Stimulated activated CD4-positive, alpha-beta T cell treated with anti-CD3 and anti-CD28 coated beads, Interleukin-15, amount 100 ng/mL, for 1 hour (primary cell): ENCODE data around the gene ZNF20.
A peak's percentile ranks its signal among the peaks of the same experiment; 100 is the strongest.

Experiments used
- DNase-seq, 2 donors: peaks; one replicate each; pipeline ENCODE4 v3.0.0-alpha.2; 2020; ENCODE audit warnings: low read depth in 1 of 2, low spot score in 1 of 2

The ZNF20 gene

DNA sequence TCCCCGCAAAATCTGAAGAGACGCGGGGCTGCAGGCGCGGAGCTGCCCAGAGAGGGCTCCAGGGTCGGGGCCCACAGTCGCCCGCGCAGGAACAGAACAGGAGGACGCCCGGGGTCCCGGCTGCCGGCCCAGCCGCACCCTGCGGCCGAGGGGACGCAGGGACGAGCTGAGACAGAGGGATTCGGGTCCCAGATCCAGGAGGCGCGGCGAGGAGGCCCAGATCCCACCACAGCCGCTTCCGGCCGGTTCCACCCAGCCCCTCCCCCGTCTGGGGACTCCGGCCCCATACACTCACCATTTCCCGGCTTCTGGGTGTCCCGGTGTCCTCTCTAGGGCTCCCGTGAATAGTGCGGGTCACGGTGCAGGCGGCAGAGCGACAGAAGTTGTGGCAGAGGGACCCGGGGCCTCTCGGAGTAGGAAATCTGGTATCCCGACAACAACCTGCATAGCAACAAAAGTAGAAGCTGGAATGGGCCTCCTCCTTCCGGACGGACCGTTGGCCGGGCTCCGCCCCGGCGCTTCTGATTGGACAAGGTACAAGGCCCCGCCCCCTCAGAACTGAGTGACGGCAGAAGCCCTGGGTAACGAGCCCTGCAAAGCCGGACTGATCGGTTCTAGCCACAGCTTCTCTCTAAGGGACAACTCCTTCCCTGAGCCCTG is at the start of gene ZNF20:
Gene ZNF20, minus strand, starts transcription at position 466 of the 660 bp plus-strand sequence. Its CDS starts 168 bp downstream, at position 298.
- peak; percentile 74 to 84 for DNase-seq

DNA sequence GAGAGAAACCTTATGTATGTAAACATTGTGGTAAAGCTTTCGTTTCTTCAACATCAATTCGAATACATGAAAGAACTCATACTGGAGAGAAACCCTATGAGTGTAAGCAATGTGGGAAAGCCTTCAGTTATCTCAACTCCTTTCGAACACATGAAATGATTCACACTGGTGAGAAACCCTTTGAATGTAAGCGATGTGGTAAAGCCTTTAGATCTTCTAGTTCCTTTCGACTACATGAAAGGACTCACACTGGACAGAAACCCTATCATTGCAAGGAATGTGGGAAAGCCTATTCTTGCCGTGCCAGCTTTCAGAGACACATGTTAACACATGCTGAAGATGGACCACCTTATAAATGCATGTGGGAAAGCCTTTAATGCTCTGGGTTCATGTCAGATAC is 47.5 kb upstream of the ZNF20 start:
- no peak for DNase-seq

DNA sequence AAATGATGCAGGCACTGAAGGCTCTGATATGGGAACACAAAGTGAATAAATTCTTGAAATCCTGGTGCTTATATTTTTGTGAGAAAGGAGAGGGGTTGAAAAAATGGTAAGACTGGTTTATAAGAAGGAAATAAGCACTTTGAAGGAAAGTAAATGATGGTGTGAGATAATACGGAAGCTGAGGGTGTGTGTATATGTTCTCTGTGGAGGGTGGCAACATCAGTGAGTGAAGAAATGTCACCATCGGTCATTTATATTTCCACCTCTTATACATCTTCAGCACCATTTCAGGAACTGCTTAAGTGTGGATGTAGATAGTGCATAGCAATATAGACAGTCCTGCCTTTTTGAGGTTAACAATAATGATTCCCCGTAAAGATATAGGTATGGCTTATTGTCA is 40.2 kb upstream of the ZNF20 start:
- no peak for DNase-seq

- DNase-seq, result no peak
Measured at GRCh38 chr19:12166626-12167025, 26.5 kb upstream of the ZNF20 start.

GRCh38 chr19:12163826-12164225 is 23.7 kb upstream of the ZNF20 start:
- DNase-seq, result no peak

DNA sequence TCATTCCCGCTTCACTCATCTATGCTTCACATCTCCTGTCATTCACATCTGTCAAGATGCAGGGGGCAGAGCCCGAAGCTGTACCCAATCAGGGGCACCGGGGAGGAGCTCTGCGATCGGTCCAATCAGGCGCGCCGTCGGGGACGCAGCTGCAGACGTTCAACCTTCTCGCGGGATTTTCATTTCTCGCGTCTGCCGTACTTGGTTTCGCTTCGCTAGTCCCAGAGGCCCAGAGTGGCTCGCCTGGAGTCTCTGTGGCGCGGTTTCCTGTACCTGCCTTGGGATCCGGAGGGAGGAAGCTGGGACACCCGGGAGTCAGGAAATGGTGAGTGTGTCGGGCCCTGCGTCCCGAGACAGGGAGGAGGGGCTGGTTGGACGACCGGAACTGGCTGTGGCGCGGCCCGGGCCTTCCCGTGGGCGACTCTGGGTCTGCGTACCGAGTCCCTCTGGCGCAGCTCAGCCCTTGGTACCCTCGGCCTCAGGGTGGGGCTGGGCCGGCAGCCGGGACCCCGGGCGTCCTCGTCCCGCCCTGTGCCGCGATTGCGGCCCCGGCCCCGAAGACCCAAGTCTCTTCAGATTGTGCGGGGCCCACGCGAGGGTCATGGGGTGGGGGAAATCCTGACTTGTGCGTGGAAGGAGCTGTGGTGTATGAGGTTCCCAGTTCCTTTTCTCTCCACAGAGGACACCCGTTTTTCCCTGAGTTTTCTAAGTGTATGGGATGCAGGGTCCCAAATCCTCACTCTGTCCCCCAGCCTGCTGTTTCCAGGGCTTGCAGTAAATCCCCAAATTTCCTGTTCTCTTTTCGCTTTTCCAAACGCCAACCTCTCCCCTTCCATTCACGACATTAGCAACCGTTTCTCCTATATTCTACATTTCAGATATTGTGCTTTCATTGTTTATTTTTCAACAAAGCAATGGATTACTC is 23.0 kb upstream of the ZNF20 start, which contains the start of gene ZNF136:
Gene ZNF136, plus strand, starts transcription at position 215 of the 925 bp plus-strand sequence. Its CDS starts 108 bp downstream, at position 323.
- DNase-seq, result peak; percentile 79 to 83

GRCh38 chr19:12162513-12162881 is 22.3 kb upstream of the ZNF20 start:
- DNase-seq, result no peak

DNA sequence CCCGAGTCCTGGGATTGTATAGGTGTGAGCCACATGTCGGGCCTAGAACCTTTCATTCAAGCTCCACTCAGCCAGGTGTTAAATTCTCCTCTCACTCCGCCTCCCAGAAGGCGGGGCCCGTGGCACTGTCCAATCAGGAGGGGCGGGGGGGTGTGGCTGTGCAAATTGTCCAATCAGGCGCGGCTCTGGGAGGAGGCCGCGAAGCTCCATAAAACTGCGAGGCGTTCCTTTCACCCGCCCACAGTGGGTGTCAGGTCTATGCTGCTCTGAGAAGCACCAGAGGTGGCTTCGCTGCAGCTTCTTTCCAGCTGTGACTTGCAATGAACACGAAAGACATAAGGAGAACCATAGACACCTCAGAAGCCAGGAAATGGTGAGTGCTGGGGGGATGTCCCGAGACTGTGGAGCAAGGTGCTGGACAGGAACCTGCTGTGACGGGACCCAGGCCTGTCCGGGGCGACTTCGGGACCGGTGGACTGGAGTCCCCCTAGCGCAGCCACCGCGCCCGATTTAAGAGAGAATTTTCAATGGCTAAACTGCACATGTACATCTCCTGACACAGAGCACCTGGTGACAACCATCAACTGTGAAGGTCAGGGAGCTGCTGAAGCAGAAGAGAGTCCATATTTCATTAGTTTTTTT is 19.7 kb upstream of the ZNF20 start:
- no peak for DNase-seq

DNA sequence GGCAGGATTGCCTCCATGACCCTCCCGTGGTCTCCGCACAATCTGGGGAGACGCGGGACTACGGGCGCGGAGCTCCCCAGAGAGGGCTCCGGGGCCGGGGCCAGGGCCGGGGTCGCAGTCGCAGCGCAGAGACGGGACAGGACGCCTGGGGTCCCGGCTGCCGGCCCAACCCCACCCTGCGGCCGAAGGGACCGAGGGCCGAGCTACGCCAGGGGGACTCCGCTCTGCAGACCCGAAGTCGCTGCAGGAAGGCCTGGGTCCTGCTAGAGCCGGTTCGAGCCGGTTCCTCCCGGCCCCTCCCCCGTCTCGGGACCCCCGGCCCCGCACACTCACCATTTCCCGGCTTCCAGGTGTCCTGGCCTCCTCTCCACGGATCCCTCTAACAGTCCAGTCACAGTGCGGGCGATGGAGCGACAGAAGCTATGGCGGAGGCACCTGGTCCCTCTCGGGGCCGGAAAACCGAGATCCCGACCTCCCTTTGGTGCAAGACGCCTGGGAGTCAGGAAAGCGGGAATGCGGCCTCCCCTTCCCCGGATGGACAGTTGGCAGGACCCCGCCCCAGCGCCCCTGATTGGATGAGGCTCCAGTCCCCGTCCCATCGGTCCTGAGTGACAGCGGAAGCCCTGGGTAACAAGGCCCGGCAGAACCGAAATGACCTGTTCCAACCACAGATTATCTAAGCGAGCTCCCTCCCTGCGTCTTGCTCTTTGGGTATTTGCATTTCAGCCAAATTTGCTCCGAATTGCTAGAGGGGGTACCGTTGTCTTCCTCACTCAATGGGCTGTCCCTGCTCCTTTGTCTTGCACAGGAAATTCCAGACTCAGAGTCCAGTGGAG is 16.3 kb upstream of the ZNF20 start, which contains the start of gene ZNF625:
Gene ZNF625, minus strand, starts transcription at position 512 of the 836 bp plus-strand sequence. Its CDS starts 176 bp downstream, at position 336.
- no peak for DNase-seq

- DNase-seq, result no peak
Measured at GRCh38 chr19:12155324-12155860, 15.2 kb upstream of the ZNF20 start.

- no peak for DNase-seq
Measured at GRCh38 chr19:12145348-12145747, 5.2 kb upstream of the ZNF20 start.

DNA sequence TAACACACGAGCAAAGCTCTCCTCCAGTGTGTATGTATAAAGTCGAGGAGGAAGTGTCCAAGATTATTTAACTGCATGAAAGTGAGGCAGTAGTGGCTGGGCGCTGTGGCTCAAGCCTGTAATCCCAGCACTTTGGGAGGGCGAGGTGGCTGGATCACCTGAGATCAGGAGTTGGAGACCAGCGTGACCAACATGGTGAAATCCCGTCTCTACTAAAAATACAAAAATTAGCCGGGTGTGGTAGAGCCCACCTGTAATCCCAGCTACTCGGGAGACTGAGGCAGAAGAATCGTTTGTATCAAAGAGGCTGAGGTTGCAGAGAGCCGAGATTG is 1.2 kb upstream of the ZNF20 start:
- DNase-seq, result no peak

DNA sequence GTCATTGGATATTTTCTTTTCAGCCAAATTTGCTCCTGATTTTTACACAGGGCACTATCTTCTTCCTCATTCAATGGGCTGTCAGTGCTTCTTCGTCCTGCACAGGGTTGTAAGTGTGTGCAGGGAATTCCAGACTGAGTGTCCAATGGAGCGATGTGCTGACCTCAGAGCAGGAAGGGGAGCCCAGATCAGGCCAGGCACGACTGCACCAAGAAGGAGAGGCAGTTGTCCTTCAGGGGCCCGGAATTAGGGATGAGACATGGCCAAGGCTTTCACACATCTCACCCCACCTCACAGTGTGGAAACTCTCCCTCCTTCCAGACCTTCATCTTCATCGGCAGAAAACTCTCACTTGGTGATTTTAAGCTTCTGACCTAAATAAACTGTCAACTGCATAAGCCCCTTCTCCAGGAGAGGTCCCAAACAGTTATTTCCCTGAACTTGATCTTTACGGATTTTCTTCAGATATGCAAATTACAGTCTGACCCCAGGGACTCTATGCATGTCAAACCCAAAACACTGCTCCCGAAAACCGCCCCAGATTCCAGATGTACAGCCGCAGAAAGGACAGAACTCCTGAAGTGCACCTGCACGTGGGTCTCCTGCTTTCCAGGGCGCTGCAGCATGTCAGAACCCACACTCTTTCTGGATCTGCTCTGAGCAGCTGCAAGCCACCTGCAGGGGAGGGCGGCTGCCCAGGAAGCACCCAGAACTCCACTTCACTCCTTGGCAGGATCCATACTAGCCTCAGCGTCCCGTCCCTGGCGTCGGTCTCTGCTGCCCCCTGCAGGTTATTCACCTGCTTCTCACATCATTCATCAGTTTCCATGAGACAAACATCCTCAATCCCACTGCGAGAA is 625 bp upstream of the ZNF20 start:
- peak; percentile 66 to 74 for DNase-seq

DNA sequence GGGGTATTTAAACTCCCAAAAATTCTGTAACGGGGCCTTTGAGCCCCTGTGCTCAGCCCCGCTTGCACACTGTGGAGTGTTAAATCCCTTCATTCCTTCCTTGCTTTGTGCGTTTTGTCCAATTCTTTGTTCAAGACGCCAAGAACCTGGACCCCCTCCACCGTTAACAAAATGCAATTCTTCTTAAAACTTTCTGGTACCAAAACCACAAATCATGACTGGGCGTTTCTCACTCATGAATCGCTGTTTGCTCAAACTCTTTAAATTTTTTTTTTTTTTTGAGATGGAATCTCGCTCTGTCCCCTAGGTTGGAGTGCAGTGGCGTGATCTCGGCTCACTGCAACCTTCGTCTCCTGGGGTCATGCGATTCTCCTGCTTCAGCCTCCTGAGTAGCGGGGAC is 881 bp downstream of the ZNF20 start:
- no peak for DNase-seq

DNA sequence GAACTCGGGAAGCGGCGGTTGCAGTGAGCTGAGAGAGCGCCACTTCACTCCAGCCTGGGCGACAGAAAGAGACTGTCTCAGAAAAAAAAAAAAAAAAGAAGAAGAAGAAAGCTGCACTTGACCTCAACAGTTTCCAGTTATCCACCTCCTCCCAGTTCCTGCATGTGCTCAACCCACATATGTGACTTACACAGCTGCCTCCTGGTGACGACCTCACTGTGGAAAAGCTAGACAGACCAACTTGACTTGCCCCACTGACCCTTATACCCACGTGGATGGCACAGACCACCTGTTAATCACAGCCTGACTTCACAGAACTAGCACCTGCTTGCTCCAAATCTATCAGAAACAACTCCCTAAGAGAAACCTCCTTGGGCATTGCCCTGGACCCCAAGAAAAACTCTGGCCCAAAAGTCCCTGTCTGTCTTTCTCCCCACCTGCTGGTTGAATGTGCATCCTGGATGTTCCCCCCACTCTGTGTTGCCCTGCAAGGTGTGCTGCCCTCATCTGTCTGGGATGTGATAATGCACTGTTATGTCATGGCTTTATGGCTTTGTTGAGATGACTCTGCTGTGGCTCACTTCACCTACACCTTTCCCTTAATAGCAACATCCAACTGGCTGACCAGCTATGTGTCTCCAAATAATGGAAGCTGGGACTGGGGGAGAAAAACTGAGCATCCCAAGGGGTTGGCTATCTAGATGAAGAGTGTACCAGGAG is 2.8 kb downstream of the ZNF20 start:
- DNase-seq, result peak in 1 of 2 donors; percentile 2

DNA sequence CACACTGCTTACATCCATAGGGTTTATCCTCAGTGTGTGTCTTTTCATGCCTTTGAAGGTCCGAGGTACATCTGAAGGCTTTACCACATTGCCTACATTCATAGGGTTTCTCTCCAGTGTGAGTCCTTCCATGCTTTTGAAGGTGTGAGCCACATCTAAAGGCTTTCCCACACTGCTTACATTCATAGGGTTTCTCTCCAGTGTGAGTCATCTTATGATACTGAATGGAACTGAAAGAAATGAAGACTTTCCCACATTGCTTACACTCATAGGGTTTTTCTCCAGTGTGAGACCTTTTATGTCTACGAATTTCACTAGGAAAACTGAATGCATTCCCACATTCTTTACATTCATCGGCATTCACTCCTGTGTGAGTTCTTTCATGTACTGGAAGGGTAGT is 7.1 kb downstream of the ZNF20 start:
- no peak for DNase-seq

DNA sequence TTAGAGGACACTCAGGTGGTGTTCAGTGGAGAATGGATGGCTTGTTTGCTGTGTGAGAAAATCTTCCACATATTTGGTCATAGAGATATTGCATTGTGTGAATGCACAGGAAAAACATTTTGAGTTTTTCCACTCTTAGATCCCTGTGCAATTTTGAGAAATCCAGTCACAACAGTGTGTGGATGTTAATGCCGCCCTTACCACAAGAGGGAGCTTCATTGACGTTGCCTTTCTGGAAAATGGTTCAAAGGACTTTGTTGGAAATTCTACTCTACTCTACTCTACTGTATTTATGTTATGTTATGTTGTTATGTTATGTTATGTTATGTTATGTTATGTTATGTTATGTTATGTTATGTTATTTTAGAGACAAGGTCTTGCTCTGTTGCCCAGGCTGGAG is 13.4 kb downstream of the ZNF20 start:
- no peak for DNase-seq

DNA sequence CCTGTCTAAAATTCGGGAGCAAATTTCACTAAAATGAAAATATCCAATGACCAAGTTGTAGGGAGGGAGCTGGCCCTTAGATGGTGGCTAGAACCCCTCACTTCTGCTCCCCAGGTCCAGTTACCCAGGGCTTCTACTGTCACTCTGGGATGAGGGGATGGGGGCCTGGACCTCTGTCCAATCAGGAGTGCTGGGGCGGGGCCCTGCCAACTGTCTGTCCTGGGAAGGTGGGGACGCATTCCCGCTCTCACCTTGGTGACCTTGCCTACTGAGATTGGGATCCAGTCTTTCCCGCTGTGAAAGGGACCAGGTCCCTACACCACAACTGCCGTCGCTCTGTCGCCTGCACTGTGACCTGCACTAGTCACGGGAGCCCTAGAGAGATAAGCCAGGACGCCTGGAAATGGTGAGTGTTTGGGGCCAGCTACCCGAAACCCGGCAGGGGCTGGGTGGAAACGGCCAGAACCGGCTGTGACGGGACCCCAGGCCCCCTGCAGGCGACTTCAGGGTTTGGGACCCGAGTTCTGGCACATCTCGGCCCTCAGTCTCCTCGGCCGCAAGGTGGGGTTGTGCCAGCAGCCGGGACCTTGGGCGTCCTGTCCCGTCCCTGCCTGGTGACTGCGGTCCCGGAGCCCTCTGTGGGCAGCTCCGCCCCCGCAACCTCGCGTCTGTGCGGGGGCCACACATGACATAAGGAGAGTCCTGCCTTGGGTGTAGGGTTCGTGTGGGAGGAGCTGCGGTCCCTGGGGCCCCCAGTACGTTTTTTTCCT is 22.8 kb downstream of the ZNF20 start:
- DNase-seq, result no peak
